GM12878 (cell line): ENCODE measurements around the gene UBE3C. TPM values are rescaled to one million over a fixed set of nuclear protein-coding genes. Genes with fewer than 3 reads are reported as not detected.
A peak's percentile ranks its signal among the peaks of the same experiment; 100 is the strongest.

ENCODE experiments used
- ATAC-seq: fragments of 200-7000 bp; cut with Tn5 transposase; 3 replicates; pipeline ENCODE4 v1.9.1; 2020; ENCODE audit warnings: mild to moderate bottlenecking, moderate library complexity
- Bru-seq: library from RNA; stranded (reverse); fragments of 400-500 nt; gene quantifications from one replicate; lab custom pipeline; 2021; lab: Mats Ljungman, UMichigan
- BruChase-seq, 2 experiments: library from RNA; stranded (reverse); fragments of 400-500 nt; gene quantifications; one replicate each; lab custom pipeline; 2021; lab: Mats Ljungman, UMichigan
- BruUV-seq: library from RNA; stranded (reverse); fragments of 400-500 nt; replicated peaks from 2 replicates; lab custom pipeline; 2021; lab: Mats Ljungman, UMichigan
- CTCF ChIA-PET: fragments of 300-600 bp; sonication (Branson Sonifier 250); formaldehyde crosslinking; extraction: SDS; loops from one replicate; lab custom pipeline; 2021; ENCODE audit warnings: inconsistent platforms; lab: Yijun Ruan, JAX
- POLR2A ChIA-PET: fragments of 350-600 bp; formaldehyde crosslinking; extraction: SDS; loops from one replicate; lab custom pipeline; 2021; ENCODE audit warnings: inconsistent platforms; lab: Charles Lee
- RAD21 ChIA-PET: fragments of 300-600 bp; sonication (Branson Sonifier 250); formaldehyde crosslinking; loops from one replicate; lab custom pipeline; 2023; ENCODE audit warnings: antibody characterized with exemption; ENCODE audit not compliant: unreplicated experiment; lab: Charles Lee
- SMC1A ChIA-PET: fragments of 300-600 bp; sonication (Branson Sonifier 250); formaldehyde crosslinking; loops from one replicate; lab custom pipeline; 2023; ENCODE audit not compliant: unreplicated experiment, uncharacterized antibody; lab: Charles Lee
- DNase-seq: peaks from one replicate; pipeline ENCODE4 v3.0.0-alpha.2; 2011; ENCODE audit warnings: low read depth, low spot score
- FAIRE-seq: peaks from 3 replicates; lab custom pipeline; 2011; peaks lifted over from hg19 to GRCh38; lab: Jason Lieb, UNC
- H2AFZ ChIP-seq: 2 replicates; pipeline ENCODE4 v1.6.0; 2011; ENCODE audit warnings: low read depth, low read length, control low read depth; ENCODE audit not compliant: control insufficient read depth
- H3K27ac ChIP-seq: 2 replicates; pipeline ENCODE4 v1.5.1; 2011; ENCODE audit warnings: control low read depth; ENCODE audit not compliant: control insufficient read depth, insufficient read depth
- H3K27me3 ChIP-seq, 2 experiments: replicated peaks in 1 of 2; 2 replicates each; pipeline versions ENCODE4 v1.6.0 to v1.6.1; 2011; ENCODE audit warnings: low read length in 1 of 2; ENCODE audit not compliant: control insufficient read depth in 2 of 2, insufficient read depth in 2 of 2
- H3K36me3 ChIP-seq, 2 experiments: 2 replicates each; pipeline ENCODE4 v1.5.1; 2011; ENCODE audit warnings: low read length in 1 of 2; ENCODE audit not compliant: control insufficient read depth in 2 of 2, insufficient read depth in 2 of 2
- H3K4me1 ChIP-seq: 2 replicates; pipeline ENCODE4 v1.6.1; 2011; ENCODE audit warnings: mild to moderate bottlenecking, low read length, moderate library complexity, mixed read lengths; ENCODE audit not compliant: control insufficient read depth, insufficient read depth
- H3K4me2 ChIP-seq: 2 replicates; pipeline ENCODE4 v1.6.0; 2011; ENCODE audit warnings: control low read depth; ENCODE audit not compliant: control insufficient read depth, insufficient read depth
- H3K4me3 ChIP-seq: fragments of 200-600 bp; sonication (generic); 2 replicates; pipeline ENCODE4 v1.5.1; 2016
- H3K79me2 ChIP-seq: 2 replicates; pipeline ENCODE4 v1.6.0; 2011; ENCODE audit warnings: low read length; ENCODE audit not compliant: control insufficient read depth, insufficient read depth
- H3K9ac ChIP-seq: 2 replicates; pipeline ENCODE4 v1.8.0; 2011; ENCODE audit warnings: low read length, control low read depth, mixed read lengths; ENCODE audit not compliant: control insufficient read depth, insufficient read depth
- H3K9me3 ChIP-seq: replicated peaks from 3 replicates; pipeline ENCODE4 v1.5.1; 2011; ENCODE audit warnings: mild to moderate bottlenecking, low read length; ENCODE audit not compliant: control insufficient read depth, insufficient read depth
- H4K20me1 ChIP-seq: 2 replicates; pipeline ENCODE4 v1.6.0; 2011; ENCODE audit not compliant: control insufficient read depth, insufficient read depth
- BHLHE40 ChIP-seq, 2 experiments: fragments of 450-650 bp in 1 of 2; IDR thresholded peaks; 2 replicates each; pipeline ENCODE4 v1.6.1; 2011 to 2017; ENCODE audit warnings: low read depth in 2 of 2, borderline replicate concordance in 1 of 2, improper control_type of control experiment in 1 of 2, low read length in 1 of 2, mild to moderate bottlenecking in 1 of 2
- BRCA1 ChIP-seq: IDR thresholded peaks from 2 replicates; pipeline ENCODE4 v1.6.1; 2011; ENCODE audit warnings: low read depth, low read length, improper control_type of control experiment
- CHD4 ChIP-seq: fragments of 200-600 bp; sonication (generic); IDR thresholded peaks from 2 replicates; pipeline ENCODE4 v1.6.1; 2016; ENCODE audit warnings: mild to moderate bottlenecking
- ESRRA ChIP-seq: IDR thresholded peaks from 2 replicates; pipeline ENCODE4 v1.6.1; 2012; ENCODE audit warnings: mild to moderate bottlenecking, low read length, improper control_type of control experiment
- GABPA ChIP-seq: IDR thresholded peaks from 2 replicates; pipeline ENCODE4 v1.6.1; 2014; ENCODE audit warnings: antibody characterized with exemption, low read depth, mild to moderate bottlenecking, inconsistent platforms
- HDAC6 ChIP-seq: fragments of 200-600 bp; sonication (generic); IDR thresholded peaks from one replicate; pipeline ENCODE4 v1.8.0; 2017; ENCODE audit warnings: antibody characterized with exemption; ENCODE audit not compliant: unreplicated experiment
- KDM1A ChIP-seq: fragments of 200-600 bp; sonication (generic); IDR thresholded peaks from 2 replicates; pipeline ENCODE4 v1.6.1; 2016; ENCODE audit warnings: borderline replicate concordance
- RELA ChIP-seq: fragments of 450-650 bp; IDR thresholded peaks from 2 replicates; pipeline ENCODE4 v1.8.0; 2014; ENCODE audit warnings: borderline replicate concordance; ENCODE audit not compliant: partially characterized antibody
- RUNX3 ChIP-seq: IDR thresholded peaks from 2 replicates; pipeline ENCODE4 v1.6.1; 2012; ENCODE audit warnings: low read length, inconsistent platforms
- SMARCA5 ChIP-seq: fragments of 450-650 bp; IDR thresholded peaks from 2 replicates; pipeline ENCODE4 v1.6.1; 2017; ENCODE audit warnings: mild to moderate bottlenecking
- SMC3 ChIP-seq: IDR thresholded peaks from 2 replicates; pipeline ENCODE4 v1.6.1; 2011; ENCODE audit warnings: low read length, improper control_type of control experiment, borderline replicate concordance
- SREBF1 ChIP-seq: IDR thresholded peaks from 2 replicates; pipeline ENCODE4 v1.6.1; 2012; ENCODE audit warnings: mild to moderate bottlenecking, low read length
- SRF ChIP-seq, 2 experiments: IDR thresholded peaks; 2 replicates each; pipeline ENCODE4 v1.6.1; 2011; ENCODE audit warnings: low read depth in 2 of 2, low read length in 2 of 2, mild to moderate bottlenecking in 1 of 2, moderate library complexity in 1 of 2
- TAF1 ChIP-seq: IDR thresholded peaks from 2 replicates; pipeline ENCODE4 v1.6.1; 2011; ENCODE audit warnings: mild to moderate bottlenecking, low read depth, low read length, borderline replicate concordance
- TCF12 ChIP-seq: IDR thresholded peaks from 2 replicates; pipeline ENCODE4 v1.6.1; 2011; ENCODE audit warnings: low read depth, mild to moderate bottlenecking, low read length
- ZNF217 ChIP-seq: fragments of 450-650 bp; IDR thresholded peaks from 2 replicates; pipeline ENCODE4 v1.6.1; 2017; ENCODE audit warnings: antibody characterized with exemption, mild to moderate bottlenecking
- WGBS: methylation state at CpG from one replicate; pipeline ENCODE4 v1.1.6; 2016; ENCODE audit warnings: low lambda C conversion rate; ENCODE audit not compliant: insufficient replicate concordance, insufficient coverage; ENCODE audit errors: missing lambda C conversion rate; 5-methylcytosine and 5-hydroxymethylcytosine counted together
- in situ Hi-C: fragments of 300-500 bp; cut with MboI; formaldehyde crosslinking; loops from 9 replicates; pipeline ENCODE4 v1.14.3; 2018; ENCODE audit warnings: mixed read lengths
- intact Hi-C: fragments of 100-400 bp; cut with micrococcal nuclease; formaldehyde crosslinking; loops from one replicate; pipeline ENCODE4 v1.14.2; 2022; ENCODE audit not compliant: unreplicated experiment
- long read RNA-seq, 2 experiments: library from polyadenylated mRNA; unstranded; transcript quantifications; one replicate each; pipeline ENCODE4 v2.0.0, GENCODE V29; 2019 to 2020
- polyA minus RNA-seq, 3 experiments: library from RNA; depleted of rRNA, polyadenylated mRNA; stranded (reverse); fragments of >200 nt; gene quantifications; 2 replicates each; pipeline ENCODE4 v1.2.3, GENCODE V29; 2011
- polyA plus RNA-seq, 11 experiments: library from polyadenylated mRNA; depleted of rRNA in 4 of 11; unstranded in 6 of 11; stranded (reverse) in 5 of 11; fragments of >200 nt; fragmentation: Nextera tagmentation in 4 of 11; fragmentation: Illumina TruSeq in 1 of 11; extraction: Ambion mirVana in 4 of 11; extraction: Trizol in 1 of 11; gene quantifications; 1 replicate in 1 of 11; 2 replicates in 10 of 11; pipeline versions ENCODE4 v1.2.1 to v1.2.3, GENCODE V29; 2011 to 2016; ENCODE audit warnings: inconsistent platforms in 2 of 11, missing spikeins in 2 of 11, low read depth in 1 of 11
- total RNA-seq, 4 experiments: library from RNA; depleted of rRNA in 3 of 4; stranded (reverse); fragments of >200 nt in 3 of 4; fragmentation: Illumina TruSeq in 1 of 4; extraction: Trizol in 1 of 4; gene quantifications; 2 replicates each; pipeline versions ENCODE4 v1.2.1 to v1.2.3, GENCODE V29; 2013 to 2021
- TF ChIP-seq, protein P1 (sequence below): fragments of 450-650 bp; conservative IDR thresholded peaks from 2 replicates; pipeline ENCODE4 v1.6.1; 2017; ENCODE audit warnings: mild to moderate bottlenecking, moderate library complexity

The UBE3C gene
- total RNA-seq (2013; cell fraction: nucleolus; rRNA removed) = 262 and 269 TPM in 2 replicates
- 65.9 and 82.0 TPM in 2 replicates for total RNA-seq (2014; rRNA removed)
- total RNA-seq (2014; rRNA removed; fragmentation: Illumina TruSeq; extraction: Trizol) = 59.9 and 60.2 TPM in 2 replicates
- 48.2 and 51.7 TPM in 2 replicates for total RNA-seq (2021)
- 16.7 TPM for polyA plus RNA-seq (2011; ENCODE audit: low read depth)
- polyA plus RNA-seq (2011; rRNA removed) = 47.2 and 54.8 TPM in 2 replicates
- polyA plus RNA-seq (2011; cell fraction: cytosol; rRNA removed) = 34.3 and 36.0 TPM in 2 replicates
- 26.4 and 34.3 TPM in 2 replicates for polyA plus RNA-seq (2011; cell fraction: nucleus; rRNA removed)
- polyA plus RNA-seq (2012) = 24.2 and 25.6 TPM in 2 replicates
- polyA plus RNA-seq (2014; fragmentation: Illumina TruSeq; extraction: Trizol) = 46.0 and 57.9 TPM in 2 replicates
- polyA plus RNA-seq (2014; fragmentation: Nextera tagmentation; extraction: Ambion mirVana) = 10 to 100 TPM in 1 of 2 experiments, 1 to 10 TPM in 1; 7.9 to 10.8 TPM
- 41.0 and 44.5 TPM in 2 replicates for polyA plus RNA-seq (2014; rRNA removed)
- 10 to 100 TPM; 17.6 to 26.4 TPM for polyA plus RNA-seq (2016; fragmentation: Nextera tagmentation; extraction: Ambion mirVana)
- polyA minus RNA-seq (2011; rRNA and poly(A)+ RNA removed) = 69.5 and 71.2 TPM in 2 replicates
- polyA minus RNA-seq (2011; cell fraction: cytosol; rRNA and poly(A)+ RNA removed) = 24.5 and 26.7 TPM in 2 replicates
- polyA minus RNA-seq (2011; cell fraction: nucleus; rRNA and poly(A)+ RNA removed) = 39.4 and 76.3 TPM in 2 replicates
- percentile 83 among the genes with signal in this experiment for Bru-seq, nascent RNA
- BruChase-seq, experiment 1, labeled RNA remaining after a 6-hour chase = percentile 89 among the genes with signal in this experiment
- BruChase-seq, experiment 2, labeled RNA remaining after a 2-hour chase = percentile 88 among the genes with signal in this experiment
- long read RNA-seq, experiment 1, full-length matches to known transcripts = 1 of 8 reads
- long read RNA-seq, experiment 1, partial matches to known transcripts = 4 of 8 reads
- long read RNA-seq, experiment 1, other reads (novel, unspliced or antisense) = 3 of 8 reads
- long read RNA-seq, experiment 2, full-length matches to known transcripts = 3 of 60 reads
- long read RNA-seq, experiment 2, partial matches to known transcripts = 30 of 60 reads
- long read RNA-seq, experiment 2, other reads (novel, unspliced or antisense) = 27 of 60 reads

DNA sequence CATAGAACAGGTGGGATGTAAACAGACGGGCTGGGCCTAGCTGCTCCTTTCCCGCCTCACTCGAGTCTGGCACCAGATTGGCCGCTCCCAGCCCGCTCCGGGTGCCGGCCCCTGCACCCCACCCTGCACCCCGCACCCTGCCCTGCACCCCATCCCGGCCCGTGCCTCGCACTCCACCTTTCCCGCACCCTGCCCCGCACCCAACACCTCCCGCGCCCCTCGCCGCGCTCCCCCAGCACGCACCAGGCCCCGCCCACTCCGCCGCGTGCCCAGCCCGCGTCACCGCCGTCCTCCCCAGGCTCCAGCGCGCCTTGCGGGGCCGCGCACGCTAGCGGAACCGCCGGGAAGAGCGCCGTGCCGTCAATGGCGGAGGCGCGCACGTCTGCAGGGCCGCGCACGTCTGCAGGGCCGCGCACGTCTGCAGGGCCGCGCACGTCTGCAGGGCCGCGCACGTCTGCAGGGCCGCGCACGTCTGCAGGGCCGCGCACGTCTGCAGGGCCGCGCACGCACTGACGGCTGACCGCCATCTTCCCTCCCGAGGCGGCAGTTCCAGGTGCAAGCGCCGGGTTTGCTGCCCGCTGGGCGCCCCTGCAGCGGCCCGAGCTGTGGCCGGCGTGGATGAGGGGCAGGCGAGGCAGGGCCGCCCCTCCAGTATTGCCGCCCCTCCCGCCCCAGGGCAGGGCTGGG, at the start of gene UBE3C:
Gene UBE3C, plus strand, starts transcription at position 503 of the 687 bp plus-strand sequence. CDS start 347 bp downstream, outside the sequence.
- peaks cover 46% of the 10 kb centered on the region for H3K79me2 ChIP-seq
- peak within 1 kb of the TSS; percentile 83 for H3K4me2 ChIP-seq
- BruUV-seq = no TSS peak
- ChIA-PET POLR2A (interaction anchor here (1.4 kb wide), 1 partner anchor 129 kb away, joined by 6 read pairs; the partner anchor contains the start of gene MNX1), RAD21 (no interaction called here), SMC1A (no interaction called here), CTCF (no interaction called here)
- peak within 1 kb of the TSS; percentile 94 for H3K9ac ChIP-seq
- FAIRE-seq (peak; percentile 90), DNase-seq (peak; percentile 59), ATAC-seq (peak; percentile 90)
- peaks cover 0 to 12% of the 10 kb centered on the region in 2 experiments; a peak in 3 of 4 replicates for H3K36me3 ChIP-seq
- WGBS = under 1% methylated on average over 37 of the region's 80 CpGs
- peaks cover 7% of the 10 kb centered on the region; the same call in 1 of the 2 replicates for H3K4me1 ChIP-seq
- H2AFZ ChIP-seq = peak within 1 kb of the TSS; percentile 83
- H3K9me3 ChIP-seq = no peaks in the 10 kb centered on the region
- in situ Hi-C loops = no loop called here
- H3K27me3 ChIP-seq = no peaks in the 10 kb centered on the region
- peak within 1 kb of the TSS; percentile 89 for H3K4me3 ChIP-seq
- intact Hi-C loops = loop anchor here (2.0 to 5.0 kb wide), 4 partner anchors 128 to 241 kb away; partner anchors contain the start of genes DNAJB6 and MNX1
- H3K27ac ChIP-seq = peak within 1 kb of the TSS; percentile 71
- peaks cover 10% of the 10 kb centered on the region for H4K20me1 ChIP-seq
- no peak for TF ChIP-seq SREBF1
- TF ChIP-seq SMARCA5 = 0 out of 2 replicates have a peak, but pooled peaks have one; percentile 75
- TF ChIP-seq RUNX3 = no peak
- TF ChIP-seq, protein P1, sequence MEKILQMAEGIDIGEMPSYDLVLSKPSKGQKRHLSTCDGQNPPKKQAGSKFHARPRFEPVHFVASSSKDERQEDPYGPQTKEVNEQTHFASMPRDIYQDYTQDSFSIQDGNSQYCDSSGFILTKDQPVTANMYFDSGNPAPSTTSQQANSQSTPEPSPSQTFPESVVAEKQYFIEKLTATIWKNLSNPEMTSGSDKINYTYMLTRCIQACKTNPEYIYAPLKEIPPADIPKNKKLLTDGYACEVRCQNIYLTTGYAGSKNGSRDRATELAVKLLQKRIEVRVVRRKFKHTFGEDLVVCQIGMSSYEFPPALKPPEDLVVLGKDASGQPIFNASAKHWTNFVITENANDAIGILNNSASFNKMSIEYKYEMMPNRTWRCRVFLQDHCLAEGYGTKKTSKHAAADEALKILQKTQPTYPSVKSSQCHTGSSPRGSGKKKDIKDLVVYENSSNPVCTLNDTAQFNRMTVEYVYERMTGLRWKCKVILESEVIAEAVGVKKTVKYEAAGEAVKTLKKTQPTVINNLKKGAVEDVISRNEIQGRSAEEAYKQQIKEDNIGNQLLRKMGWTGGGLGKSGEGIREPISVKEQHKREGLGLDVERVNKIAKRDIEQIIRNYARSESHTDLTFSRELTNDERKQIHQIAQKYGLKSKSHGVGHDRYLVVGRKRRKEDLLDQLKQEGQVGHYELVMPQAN = peak; percentile 38; the same call in 1 of the 2 replicates
- peak; percentile 48; the same call in 1 of the 2 replicates for TF ChIP-seq TAF1
- TF ChIP-seq BHLHE40 (IDR thresholded peaks at IDR 0.05; ENCODE audit: borderline replicate concordance in 1 of 2, low read depth in 2 of 2, low read length in 1 of 2) = peak; percentile 48 to 90; a peak in 3 of 4 replicates
- no peak for TF ChIP-seq ESRRA
- TF ChIP-seq SRF (IDR thresholded peaks at IDR 0.05; ENCODE audit: low read depth in 2 of 2, low read length in 2 of 2) = no peak
- peak; percentile 40 for TF ChIP-seq RELA
- no peak for TF ChIP-seq ZNF217
- TF ChIP-seq GABPA = no peak
- TF ChIP-seq HDAC6 = no peak
- TF ChIP-seq BRCA1 = no peak
- peak; percentile 55; the same call in 1 of the 2 replicates for TF ChIP-seq TCF12
- TF ChIP-seq KDM1A = no peak
- no peak for TF ChIP-seq CHD4
- TF ChIP-seq SMC3 = no peak
